HepG2 (cell line): ENCODE measurements around the gene ARHGAP32. TPM values are rescaled to one million over a fixed set of nuclear protein-coding genes. Genes with fewer than 3 reads are reported as not detected.

ENCODE experiments used
- ATAC-seq: fragments of 200-7000 bp; cut with Tn5 transposase; 3 replicates; pipeline ENCODE4 v1.9.1; 2020; ENCODE audit warnings: mild to moderate bottlenecking, moderate library complexity
- BruUV-seq: library from RNA; stranded (reverse); fragments of 400-500 nt; replicated peaks from 2 replicates; lab custom pipeline; 2021; lab: Mats Ljungman, UMichigan
- CTCF ChIA-PET: fragments of 300-600 bp; formaldehyde crosslinking; extraction: SDS; loops from one replicate; lab custom pipeline; 2021; ENCODE audit warnings: low total read pairs, inconsistent platforms, low intra/inter-chr PET ratio; lab: Yijun Ruan, JAX
- POLR2A ChIA-PET: fragments of 350-600 bp; sonication (Branson Sonifier 250); formaldehyde crosslinking; loops from one replicate; lab custom pipeline; 2020; ENCODE audit warnings: antibody characterized with exemption, inconsistent platforms; lab: Yijun Ruan, JAX
- DNase-seq: peaks from one replicate; pipeline ENCODE4 v3.0.0-alpha.2; 2015; ENCODE audit warnings: low spot score
- FAIRE-seq: peaks from 3 replicates; lab custom pipeline; 2011; peaks lifted over from hg19 to GRCh38; lab: Jason Lieb, UNC
- H2AFZ ChIP-seq: one replicate; pipeline ENCODE4 v1.6.1; 2011; ENCODE audit warnings: low read length, inconsistent platforms
- H3K27ac ChIP-seq: fragments of 300-600 bp; 3 replicates; pipeline ENCODE4 v1.8.0; 2011; ENCODE audit warnings: mixed run types, mild to moderate bottlenecking, mixed read lengths, low read length, inconsistent platforms; ENCODE audit not compliant: insufficient read depth; ENCODE audit errors: extremely low read length
- H3K27me3 ChIP-seq, 2 experiments: fragments of 200-600 bp in 1 of 2; 2 replicates in 1 of 2; 3 replicates in 1 of 2; pipeline versions ENCODE4 v1.6.0 to v1.8.0; 2011; ENCODE audit warnings: low read length in 2 of 2, mild to moderate bottlenecking in 2 of 2, moderate library complexity in 2 of 2, inconsistent platforms in 1 of 2; ENCODE audit not compliant: insufficient read depth in 2 of 2, control insufficient read depth in 1 of 2
- H3K36me3 ChIP-seq, 2 experiments: fragments of 200-600 bp in 1 of 2; replicated peaks in 1 of 2; 2 replicates in 1 of 2; 3 replicates in 1 of 2; pipeline versions ENCODE4 v1.5.1 to v1.8.0; 2011; ENCODE audit warnings: low read length in 2 of 2, inconsistent platforms in 1 of 2; ENCODE audit not compliant: insufficient read depth in 2 of 2, control insufficient read depth in 1 of 2
- H3K4me1 ChIP-seq: 2 replicates; pipeline ENCODE4 v1.5.1; 2012; ENCODE audit warnings: low read length, inconsistent platforms; ENCODE audit not compliant: insufficient read depth
- H3K4me2 ChIP-seq: 2 replicates; pipeline ENCODE4 v1.6.0; 2011; ENCODE audit warnings: low read depth, low read length, inconsistent platforms
- H3K4me3 ChIP-seq, 3 experiments: fragments of 200-600 bp in 1 of 3; sonication (generic), shearing (Covaris generic) in 1 of 3; replicated peaks in 1 of 3; 2 replicates each; pipeline ENCODE4 v1.5.1; 2011 to 2016; ENCODE audit warnings: low read length in 3 of 3, inconsistent platforms in 2 of 3, low read depth in 2 of 3, mild to moderate bottlenecking in 2 of 3, control low read depth in 1 of 3, mixed read lengths in 1 of 3; ENCODE audit not compliant: insufficient read depth in 1 of 3
- H3K79me2 ChIP-seq: one replicate; pipeline ENCODE4 v1.6.1; 2011; ENCODE audit warnings: low read length, inconsistent platforms; ENCODE audit not compliant: insufficient read depth
- H3K9ac ChIP-seq: 2 replicates; pipeline ENCODE4 v1.6.0; 2011; ENCODE audit warnings: mild to moderate bottlenecking, low read depth, low read length, inconsistent platforms; ENCODE audit not compliant: insufficient read depth
- H3K9me3 ChIP-seq: 2 replicates; pipeline ENCODE4 v1.5.1; 2012; ENCODE audit warnings: mild to moderate bottlenecking, low read length
- H4K20me1 ChIP-seq: 2 replicates; pipeline ENCODE4 v1.6.0; 2011; ENCODE audit warnings: inconsistent platforms, mild to moderate bottlenecking, low read length, moderate library complexity; ENCODE audit not compliant: insufficient read depth
- ATF1 ChIP-seq: IDR thresholded peaks from 2 replicates; pipeline ENCODE4 v1.6.1; 2016; ENCODE audit warnings: mild to moderate bottlenecking, control low read depth
- KDM2A ChIP-seq: sonication (generic); formaldehyde crosslinking; IDR thresholded peaks from 2 replicates; pipeline ENCODE4 v1.4.0; 2020; ENCODE audit warnings: low read depth, missing genetic modification reagents, borderline replicate concordance
- MAF1 ChIP-seq: sonication (generic); formaldehyde crosslinking; IDR thresholded peaks from 2 replicates; pipeline ENCODE4 v1.5.0; 2020; ENCODE audit warnings: missing genetic modification reagents, borderline replicate concordance
- MAZ ChIP-seq, 2 experiments: sonication (generic) in 1 of 2; formaldehyde crosslinking in 1 of 2; IDR thresholded peaks; 2 replicates each; pipeline versions ENCODE4 v1.5.0 to v1.6.1; 2012 to 2020; ENCODE audit warnings: low read depth in 2 of 2, mild to moderate bottlenecking in 2 of 2, borderline replicate concordance in 1 of 2, improper control_type of control experiment in 1 of 2, low read length in 1 of 2, missing genetic modification reagents in 1 of 2, moderate library complexity in 1 of 2
- NFIC ChIP-seq: IDR thresholded peaks from 2 replicates; pipeline ENCODE4 v1.6.1; 2012; ENCODE audit warnings: mild to moderate bottlenecking, low read length, inconsistent platforms
- ZMAT3 ChIP-seq: sonication (generic); formaldehyde crosslinking; conservative IDR thresholded peaks from 2 replicates; pipeline ENCODE4 v1.7.0; 2021; ENCODE audit warnings: missing genetic modification reagents
- ZNF607 ChIP-seq: sonication (generic); formaldehyde crosslinking; IDR thresholded peaks from 2 replicates; pipeline ENCODE4 v1.5.1; 2020; ENCODE audit warnings: missing genetic modification reagents, mild to moderate bottlenecking, borderline replicate concordance
- ZNF777 ChIP-seq: sonication (generic); formaldehyde crosslinking; IDR thresholded peaks from 2 replicates; pipeline ENCODE4 v1.4.0; 2020; ENCODE audit warnings: missing genetic modification reagents
- WGBS: methylation state at CpG from one replicate; pipeline ENCODE4 v1.1.6; 2017; ENCODE audit warnings: low lambda C conversion rate; 5-methylcytosine and 5-hydroxymethylcytosine counted together
- in situ Hi-C: cut with HindIII; loops from 2 replicates; pipeline ENCODE4 v1.10.0; 2017; ENCODE audit warnings: low pct_unique_long_range_greater_than_20kb; ENCODE audit not compliant: extremely low pct_ligation_motif_present
- intact Hi-C: fragments of 100-400 bp; cut with micrococcal nuclease; formaldehyde crosslinking; loops from one replicate; pipeline ENCODE4 v1.10.0; 2022; ENCODE audit not compliant: unreplicated experiment
- polyA plus RNA-seq, 8 experiments: library from polyadenylated mRNA; depleted of rRNA in 3 of 8; stranded (reverse) in 7 of 8; unstranded in 1 of 8; fragments of >200 nt; fragmentation: Illumina TruSeq in 4 of 8; extraction: Trizol in 4 of 8; gene quantifications; 2 replicates each; pipeline versions ENCODE4 v1.2.1 to v1.2.3, GENCODE V29; 2011 to 2016; ENCODE audit warnings: low read depth in 4 of 8, missing spikeins in 1 of 8, mixed read lengths in 1 of 8; ENCODE audit not compliant: insufficient read depth in 1 of 8
- total RNA-seq, 5 experiments: library from RNA; depleted of rRNA; stranded (reverse); fragments of >200 nt; fragmentation: Illumina TruSeq; extraction: Trizol; gene quantifications; 2 replicates each; pipeline ENCODE4 v1.2.3, GENCODE V29; 2016; ENCODE audit warnings: low read depth in 1 of 5
- TF ChIP-seq, protein P1 (sequence below): sonication (generic); formaldehyde crosslinking; IDR thresholded peaks from 2 replicates; pipeline ENCODE4 v1.5.1; 2020; ENCODE audit warnings: mild to moderate bottlenecking, moderate library complexity, missing genetic modification reagents
- TF ChIP-seq, protein P2 (sequence below): sonication (generic); formaldehyde crosslinking; IDR thresholded peaks from 2 replicates; pipeline ENCODE4 v1.4.0; 2020; ENCODE audit warnings: missing genetic modification reagents, borderline replicate concordance

ARHGAP32 gene
- total and polyA plus RNA-seq, 2 of the 13 experiments (the other 11 are each of a cell fraction or from before 2014, with no cell fraction given) = 6.3 to 8.2 TPM

DNA sequence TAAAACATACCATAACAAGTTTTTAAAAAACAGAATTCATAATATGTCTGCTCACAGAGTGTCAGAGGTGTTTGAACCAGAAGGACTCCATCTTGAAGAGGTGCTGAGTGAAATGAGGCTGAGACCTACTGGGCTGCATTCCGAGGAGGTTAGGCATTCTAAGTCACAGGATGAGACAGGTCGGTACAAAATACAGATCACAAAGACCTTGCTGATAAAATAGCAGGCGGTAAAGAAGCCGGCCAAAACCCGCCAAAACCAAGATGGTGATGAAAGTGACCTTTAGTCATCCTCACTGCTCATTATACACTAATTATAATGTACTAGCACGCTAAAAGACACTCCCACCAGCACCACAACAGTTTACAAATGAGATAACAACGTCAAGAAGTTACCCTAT lies 116.4 kb downstream of the ARHGAP32 start:
- Histone ChIP-seq H3K4me2 (no peak overlapping the region), H3K9ac (no peak overlapping the region), H3K27ac (no peak overlapping the region), H2AFZ (no peak overlapping the region), H3K9me3 (no peaks in the 10 kb centered on the region), H3K36me3 (no peaks in the 10 kb centered on the region), H3K79me2 (no peaks in the 10 kb centered on the region), H3K27me3 (no peaks in the 10 kb centered on the region), H3K4me1 (no peaks in the 10 kb centered on the region), H4K20me1 (no peaks in the 10 kb centered on the region), H3K4me3 (no peak overlapping the region)
- intact Hi-C loops = no loop called here
- TF ChIP-seq ZNF777 (no peak), MAZ (IDR thresholded peaks at IDR 0.05; ENCODE audit: borderline replicate concordance, low read depth, low read length) (no peak), MAZ (CRISPR knock-in tag; IDR thresholded peaks at IDR 0.05; ENCODE audit: low read depth) (no peak), ZNF607 (no peak), MAF1 (CRISPR knock-in tag) (no peak), ZMAT3 (CRISPR knock-in tag) (no peak), ATF1 (CRISPR knock-in tag) (no peak), NFIC (no peak), KDM2A (CRISPR knock-in tag) (no peak)
- TF ChIP-seq, protein P1, sequence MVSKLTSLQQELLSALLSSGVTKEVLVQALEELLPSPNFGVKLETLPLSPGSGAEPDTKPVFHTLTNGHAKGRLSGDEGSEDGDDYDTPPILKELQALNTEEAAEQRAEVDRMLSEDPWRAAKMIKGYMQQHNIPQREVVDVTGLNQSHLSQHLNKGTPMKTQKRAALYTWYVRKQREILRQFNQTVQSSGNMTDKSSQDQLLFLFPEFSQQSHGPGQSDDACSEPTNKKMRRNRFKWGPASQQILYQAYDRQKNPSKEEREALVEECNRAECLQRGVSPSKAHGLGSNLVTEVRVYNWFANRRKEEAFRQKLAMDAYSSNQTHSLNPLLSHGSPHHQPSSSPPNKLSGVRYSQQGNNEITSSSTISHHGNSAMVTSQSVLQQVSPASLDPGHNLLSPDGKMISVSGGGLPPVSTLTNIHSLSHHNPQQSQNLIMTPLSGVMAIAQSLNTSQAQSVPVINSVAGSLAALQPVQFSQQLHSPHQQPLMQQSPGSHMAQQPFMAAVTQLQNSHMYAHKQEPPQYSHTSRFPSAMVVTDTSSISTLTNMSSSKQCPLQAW (CRISPR knock-in tag) = no peak
- TF ChIP-seq, protein P2, sequence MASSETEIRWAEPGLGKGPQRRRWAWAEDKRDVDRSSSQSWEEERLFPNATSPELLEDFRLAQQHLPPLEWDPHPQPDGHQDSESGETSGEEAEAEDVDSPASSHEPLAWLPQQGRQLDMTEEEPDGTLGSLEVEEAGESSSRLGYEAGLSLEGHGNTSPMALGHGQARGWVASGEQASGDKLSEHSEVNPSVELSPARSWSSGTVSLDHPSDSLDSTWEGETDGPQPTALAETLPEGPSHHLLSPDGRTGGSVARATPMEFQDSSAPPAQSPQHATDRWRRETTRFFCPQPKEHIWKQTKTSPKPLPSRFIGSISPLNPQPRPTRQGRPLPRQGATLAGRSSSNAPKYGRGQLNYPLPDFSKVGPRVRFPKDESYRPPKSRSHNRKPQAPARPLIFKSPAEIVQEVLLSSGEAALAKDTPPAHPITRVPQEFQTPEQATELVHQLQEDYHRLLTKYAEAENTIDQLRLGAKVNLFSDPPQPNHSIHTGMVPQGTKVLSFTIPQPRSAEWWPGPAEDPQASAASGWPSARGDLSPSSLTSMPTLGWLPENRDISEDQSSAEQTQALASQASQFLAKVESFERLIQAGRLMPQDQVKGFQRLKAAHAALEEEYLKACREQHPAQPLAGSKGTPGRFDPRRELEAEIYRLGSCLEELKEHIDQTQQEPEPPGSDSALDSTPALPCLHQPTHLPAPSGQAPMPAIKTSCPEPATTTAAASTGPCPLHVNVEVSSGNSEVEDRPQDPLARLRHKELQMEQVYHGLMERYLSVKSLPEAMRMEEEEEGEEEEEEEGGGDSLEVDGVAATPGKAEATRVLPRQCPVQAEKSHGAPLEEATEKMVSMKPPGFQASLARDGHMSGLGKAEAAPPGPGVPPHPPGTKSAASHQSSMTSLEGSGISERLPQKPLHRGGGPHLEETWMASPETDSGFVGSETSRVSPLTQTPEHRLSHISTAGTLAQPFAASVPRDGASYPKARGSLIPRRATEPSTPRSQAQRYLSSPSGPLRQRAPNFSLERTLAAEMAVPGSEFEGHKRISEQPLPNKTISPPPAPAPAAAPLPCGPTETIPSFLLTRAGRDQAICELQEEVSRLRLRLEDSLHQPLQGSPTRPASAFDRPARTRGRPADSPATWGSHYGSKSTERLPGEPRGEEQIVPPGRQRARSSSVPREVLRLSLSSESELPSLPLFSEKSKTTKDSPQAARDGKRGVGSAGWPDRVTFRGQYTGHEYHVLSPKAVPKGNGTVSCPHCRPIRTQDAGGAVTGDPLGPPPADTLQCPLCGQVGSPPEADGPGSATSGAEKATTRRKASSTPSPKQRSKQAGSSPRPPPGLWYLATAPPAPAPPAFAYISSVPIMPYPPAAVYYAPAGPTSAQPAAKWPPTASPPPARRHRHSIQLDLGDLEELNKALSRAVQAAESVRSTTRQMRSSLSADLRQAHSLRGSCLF (CRISPR knock-in tag) = no peak
- CTCF ChIA-PET = no interaction called here
- 88% methylated on average over 7 of the region's 7 CpGs for WGBS
- POLR2A ChIA-PET = no interaction called here
- in situ Hi-C loops = no loop called here
- DNase-seq (no peak), FAIRE-seq (no peak), ATAC-seq (no peak)
- BruUV-seq = no TSS peak
